Measurements from ENCODE around the gene CST3.
"Not testable (repeated sequence)": the region's sequence is repeated elsewhere in the genome, so short reads cannot be mapped to it uniquely, and the experiment has no call there.

The CST3 gene

GRCh38 chr20:23661002-23661429 lies 23.3 kb upstream of the CST3 start:
- DNase-seq: no peak

- DNase-seq: no peak
Observed at GRCh38 chr20:23659989-23660837, 22.5 kb upstream of the CST3 start.

- not testable (repeated sequence) for DNase-seq
Observed at GRCh38 chr20:23659610-23659988, 21.8 kb upstream of the CST3 start.

GRCh38 chr20:23658989-23659609 lies 21.3 kb upstream of the CST3 start:
- DNase-seq: no peak

- DNase-seq: no peak
Observed at GRCh38 chr20:23658336-23658735, 20.6 kb upstream of the CST3 start.

GRCh38 chr20:23657202-23657601 lies 19.4 kb upstream of the CST3 start:
- DNase-seq: no peak

GRCh38 chr20:23656372-23656771 lies 18.6 kb upstream of the CST3 start:
- DNase-seq: no peak

- no peak for DNase-seq
Observed at GRCh38 chr20:23655491-23656211, 17.9 kb upstream of the CST3 start.

- DNase-seq: no peak
Observed at GRCh38 chr20:23654717-23655116, 17.0 kb upstream of the CST3 start.

GRCh38 chr20:23654000-23654399 lies 16.2 kb upstream of the CST3 start:
- no peak for DNase-seq

GRCh38 chr20:23653400-23653938 lies 15.7 kb upstream of the CST3 start:
- DNase-seq: no peak

GRCh38 chr20:23652926-23653325 lies 15.2 kb upstream of the CST3 start:
- DNase-seq: no peak

- DNase-seq: no peak
Observed at GRCh38 chr20:23652371-23652770, 14.6 kb upstream of the CST3 start.

GRCh38 chr20:23651117-23651516 lies 13.4 kb upstream of the CST3 start:
- no peak for DNase-seq

GRCh38 chr20:23649830-23650417 lies 12.2 kb upstream of the CST3 start:
- DNase-seq: no peak

- DNase-seq: no peak
Observed at GRCh38 chr20:23649242-23649641, 11.5 kb upstream of the CST3 start.

- no peak for DNase-seq
Observed at GRCh38 chr20:23647346-23647745, 9.6 kb upstream of the CST3 start.

GRCh38 chr20:23646106-23646873 lies 8.5 kb upstream of the CST3 start:
- no peak for DNase-seq

GRCh38 chr20:23645575-23645974 lies 7.8 kb upstream of the CST3 start:
- DNase-seq: no peak

GRCh38 chr20:23644164-23644563 lies 6.4 kb upstream of the CST3 start:
- DNase-seq: no peak

- no peak for DNase-seq
Observed at GRCh38 chr20:23643659-23644058, 5.9 kb upstream of the CST3 start.

All from NCI-H1105 (cell line).